ENCODE results near the gene NMNAT1. TPM values are rescaled to one million over a fixed set of nuclear protein-coding genes. Genes with fewer than 3 reads are reported as not detected.
"Not testable (repeated sequence)": the region's sequence is repeated elsewhere in the genome, so short reads cannot be mapped to it uniquely, and the experiment has no call there.

Gene NMNAT1
- total RNA-seq, 3 donors from 2014 or later, result 6.6 to 8.3 (median 6.9) TPM

DNA sequence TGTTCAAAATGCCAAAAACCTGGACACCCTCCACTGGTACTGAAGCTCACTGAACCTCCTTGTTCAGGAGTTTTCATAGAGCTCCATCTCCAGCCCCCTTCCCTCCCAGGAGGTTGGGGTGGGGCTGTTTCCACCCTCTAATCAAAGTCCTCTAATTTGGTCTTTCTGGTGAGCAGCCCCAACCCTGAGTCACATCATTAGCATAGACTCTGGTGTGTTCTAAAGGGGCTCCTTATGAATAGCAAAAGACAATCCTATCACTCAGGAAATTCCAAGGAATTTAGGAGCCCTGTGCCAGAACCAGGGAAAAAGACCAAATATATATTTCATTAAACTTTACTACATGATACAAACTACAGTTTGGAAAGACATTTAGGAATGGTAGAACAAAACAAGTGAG, 76.3 kb downstream of the NMNAT1 start:
- Histone ChIP-seq H3K36me3 (no peaks in the 10 kb centered on the region), H3K27ac (no peak overlapping the region), H3K27me3 (no peaks in the 10 kb centered on the region), H3K9me3 (no peaks in the 10 kb centered on the region), H3K4me1 (no peaks in the 10 kb centered on the region), H3K4me3 (no peak overlapping the region)
- DNase-seq (ENCODE audit: low spot score in 2 of 2), result no peak
- intact Hi-C loops (cut with DNase I; ENCODE audit: low total_unique reads), result no loop called here
- TF ChIP-seq POLR2A (IDR thresholded peaks at IDR 0.05) (no peak), POLR2AphosphoS5 (IDR thresholded peaks at IDR 0.05) (no peak)
- TF ChIP-seq, protein P1, sequence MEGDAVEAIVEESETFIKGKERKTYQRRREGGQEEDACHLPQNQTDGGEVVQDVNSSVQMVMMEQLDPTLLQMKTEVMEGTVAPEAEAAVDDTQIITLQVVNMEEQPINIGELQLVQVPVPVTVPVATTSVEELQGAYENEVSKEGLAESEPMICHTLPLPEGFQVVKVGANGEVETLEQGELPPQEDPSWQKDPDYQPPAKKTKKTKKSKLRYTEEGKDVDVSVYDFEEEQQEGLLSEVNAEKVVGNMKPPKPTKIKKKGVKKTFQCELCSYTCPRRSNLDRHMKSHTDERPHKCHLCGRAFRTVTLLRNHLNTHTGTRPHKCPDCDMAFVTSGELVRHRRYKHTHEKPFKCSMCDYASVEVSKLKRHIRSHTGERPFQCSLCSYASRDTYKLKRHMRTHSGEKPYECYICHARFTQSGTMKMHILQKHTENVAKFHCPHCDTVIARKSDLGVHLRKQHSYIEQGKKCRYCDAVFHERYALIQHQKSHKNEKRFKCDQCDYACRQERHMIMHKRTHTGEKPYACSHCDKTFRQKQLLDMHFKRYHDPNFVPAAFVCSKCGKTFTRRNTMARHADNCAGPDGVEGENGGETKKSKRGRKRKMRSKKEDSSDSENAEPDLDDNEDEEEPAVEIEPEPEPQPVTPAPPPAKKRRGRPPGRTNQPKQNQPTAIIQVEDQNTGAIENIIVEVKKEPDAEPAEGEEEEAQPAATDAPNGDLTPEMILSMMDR (IDR thresholded peaks at IDR 0.05), result no peak

DNA sequence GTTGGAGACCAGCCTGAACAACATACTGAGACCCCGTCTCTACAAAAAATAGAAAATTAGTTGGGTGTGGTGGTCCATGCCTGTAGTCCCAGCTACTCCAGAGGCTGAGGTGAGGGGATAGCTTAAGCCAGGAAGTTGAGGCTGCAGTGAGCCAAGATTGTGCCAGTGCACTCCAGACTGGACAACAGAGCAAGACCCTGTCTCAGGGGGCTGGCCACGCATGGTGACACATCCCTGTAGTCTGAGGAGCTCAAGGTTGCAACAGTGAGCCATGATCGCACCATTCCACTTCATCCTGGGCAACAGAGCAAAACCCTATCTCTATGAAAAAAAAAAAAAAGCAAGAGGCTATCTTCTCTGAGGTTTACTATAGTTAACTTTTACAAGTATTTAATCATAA, 76.8 kb downstream of the NMNAT1 start:
- DNase-seq (ENCODE audit: low spot score in 2 of 2), result no peak
- Histone ChIP-seq H3K36me3 (no peaks in the 10 kb centered on the region), H3K9me3 (no peaks in the 10 kb centered on the region), H3K27ac (no peak overlapping the region), H3K27me3 (no peaks in the 10 kb centered on the region), H3K4me1 (no peaks in the 10 kb centered on the region), H3K4me3 (no peak overlapping the region)
- TF ChIP-seq, protein P1 (IDR thresholded peaks at IDR 0.05), result no peak
- no peak for TF ChIP-seq POLR2A (IDR thresholded peaks at IDR 0.05)
- TF ChIP-seq POLR2AphosphoS5 (IDR thresholded peaks at IDR 0.05), result no peak
- intact Hi-C loops (cut with DNase I; ENCODE audit: low total_unique reads), result no loop called here

DNA sequence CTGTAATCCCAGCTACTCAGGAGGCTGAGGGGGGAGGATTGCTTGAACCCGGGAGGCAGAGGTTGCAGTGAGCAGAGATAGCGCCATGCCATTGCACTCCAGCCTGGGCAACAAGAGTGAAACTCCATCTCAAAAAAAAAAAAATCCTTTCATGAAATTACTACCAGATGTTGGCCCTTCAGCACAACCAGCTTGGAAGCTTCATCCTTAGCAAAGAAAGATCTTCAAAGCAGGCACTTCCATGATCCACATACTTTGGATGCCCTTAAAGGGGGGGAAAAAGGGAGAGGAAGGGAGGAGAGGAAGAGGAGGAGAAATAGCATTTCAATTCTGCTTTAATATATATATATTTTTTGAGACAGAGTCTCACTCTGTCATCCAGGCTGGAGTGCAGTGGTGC, 77.4 kb downstream of the NMNAT1 start:
- H3K4me1 ChIP-seq; H3K36me3 ChIP-seq; H3K27ac ChIP-seq; H3K27me3 ChIP-seq; H3K4me3 ChIP-seq; DNase-seq (ENCODE audit: low spot score in 2 of 2); intact Hi-C loops (cut with DNase I; ENCODE audit: low total_unique reads); H3K9me3 ChIP-seq: not testable (repeated sequence)

DNA sequence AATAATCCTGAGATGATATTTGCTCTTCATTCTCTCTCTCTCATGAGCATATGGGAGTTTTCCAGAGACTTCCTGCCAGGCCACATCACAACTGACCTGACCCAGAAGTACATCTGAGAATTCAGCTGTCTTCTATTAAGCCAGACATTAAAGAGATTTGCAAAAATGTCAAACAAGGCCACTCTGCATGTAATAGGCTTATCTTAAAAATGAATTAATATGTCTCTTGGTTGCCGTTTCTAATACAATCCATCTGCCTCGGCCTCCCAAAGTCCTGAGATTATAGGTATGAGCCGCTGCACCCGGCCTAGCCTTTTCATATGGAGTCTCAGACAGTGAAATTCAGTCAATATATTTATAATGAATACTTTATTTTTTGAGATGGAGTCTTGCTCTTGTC, 78.7 kb downstream of the NMNAT1 start:
- H3K4me1 ChIP-seq; DNase-seq (ENCODE audit: low spot score in 2 of 2); H3K27ac ChIP-seq; H3K36me3 ChIP-seq; intact Hi-C loops (cut with DNase I; ENCODE audit: low total_unique reads); H3K27me3 ChIP-seq; H3K4me3 ChIP-seq; H3K9me3 ChIP-seq: not testable (repeated sequence)

DNA sequence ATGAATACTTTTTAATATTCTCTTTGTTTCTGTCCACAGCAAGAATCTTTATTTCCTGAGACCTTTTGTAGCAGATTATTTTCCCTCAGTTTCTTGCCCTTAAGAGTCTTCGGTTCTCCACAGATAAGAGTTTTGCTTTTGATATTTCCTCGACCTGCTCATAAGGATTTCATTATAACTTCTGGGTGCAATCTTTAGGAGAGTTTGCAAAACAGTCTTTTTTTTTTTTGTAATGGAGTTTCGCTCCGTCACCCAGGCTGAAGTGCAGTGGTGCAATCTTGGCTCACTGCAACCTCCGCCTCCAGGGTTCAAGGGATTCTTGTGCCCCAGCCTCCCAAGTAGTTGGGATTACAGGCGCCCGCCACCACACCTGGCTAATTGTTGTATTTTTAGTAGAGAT, 79.4 kb downstream of the NMNAT1 start:
- no peak for DNase-seq (ENCODE audit: low spot score in 2 of 2)

DNA sequence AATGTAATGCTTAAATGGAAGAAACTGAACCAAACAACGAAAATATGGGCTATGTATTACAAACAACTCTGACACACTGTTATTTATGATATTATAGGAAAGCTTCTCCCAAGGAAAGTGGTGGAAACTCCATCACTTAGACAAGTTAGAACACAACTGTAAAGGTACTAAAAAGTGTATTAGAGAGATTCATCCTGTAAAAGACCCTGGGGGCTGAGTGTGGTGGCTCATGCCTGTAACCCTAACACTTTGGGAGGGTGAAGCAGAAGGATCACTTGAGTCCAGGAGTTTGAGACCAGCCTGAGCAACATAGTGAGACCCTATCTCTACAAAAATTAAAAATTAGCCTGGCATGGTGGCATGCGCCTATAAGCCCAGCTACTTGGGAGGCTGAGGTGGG, 82.1 kb downstream of the NMNAT1 start:
- Histone ChIP-seq H3K36me3 (no peaks in the 10 kb centered on the region), H3K4me3 (no peak overlapping the region), H3K27me3 (no peaks in the 10 kb centered on the region), H3K4me1 (no peaks in the 10 kb centered on the region), H3K9me3 (no peaks in the 10 kb centered on the region), H3K27ac (no peak overlapping the region)
- DNase-seq (ENCODE audit: low spot score in 2 of 2), result no peak
- TF ChIP-seq, protein P1 (IDR thresholded peaks at IDR 0.05), result no peak
- TF ChIP-seq POLR2A (IDR thresholded peaks at IDR 0.05), result no peak
- no peak for TF ChIP-seq POLR2AphosphoS5 (IDR thresholded peaks at IDR 0.05)
- intact Hi-C loops (cut with DNase I; ENCODE audit: low total_unique reads), result no loop called here

More for the DNA sequence above, 79.4 kb downstream of the NMNAT1 start:
- no peak overlapping the region for H3K27ac ChIP-seq
- TF ChIP-seq POLR2AphosphoS5 (IDR thresholded peaks at IDR 0.05), result no peak
- TF ChIP-seq, protein P1 (IDR thresholded peaks at IDR 0.05), result no peak
- no peak for TF ChIP-seq POLR2A (IDR thresholded peaks at IDR 0.05)
- no peak overlapping the region for H3K4me3 ChIP-seq
- no peaks in the 10 kb centered on the region for H3K27me3 ChIP-seq
- no peaks in the 10 kb centered on the region for H3K36me3 ChIP-seq
- no peaks in the 10 kb centered on the region for H3K9me3 ChIP-seq
- no peaks in the 10 kb centered on the region for H3K4me1 ChIP-seq
- intact Hi-C loops (cut with DNase I; ENCODE audit: low total_unique reads), result no loop called here
